ENCODE results near the gene PLEKHG4B. TPM values are rescaled to one million over a fixed set of nuclear protein-coding genes. Genes with fewer than 3 reads are reported as not detected.

Gene PLEKHG4B
- total RNA-seq, 1 experiment from 2014 or later = 0.28 TPM

- CTCF ChIA-PET = interaction anchor here (0.7 kb wide), 1 partner anchor 920 kb away, joined by 3 read pairs; no protein-coding TSS in a partner anchor
- Histone ChIP-seq H3K9me3 (ENCODE audit: low read depth, low read length, poor library complexity, severe bottlenecking) (no peaks in the 10 kb centered on the region), H3K27me3 (replicated peaks; ENCODE audit: insufficient read depth, low read depth, low read length, poor library complexity) (no peaks in the 10 kb centered on the region), H3K4me1 (ENCODE audit: insufficient read depth, low read length, poor library complexity, severe bottlenecking) (no peaks in the 10 kb centered on the region), H3K4me3 (ENCODE audit: low read depth, low read length, poor library complexity, severe bottlenecking) (no peak overlapping the region), H3K27ac (ENCODE audit: low read depth, low read length, poor library complexity, severe bottlenecking) (no peak overlapping the region), H3K36me3 (ENCODE audit: insufficient read depth, low read length, poor library complexity, severe bottlenecking) (no peaks in the 10 kb centered on the region)
- no peak for DNase-seq (ENCODE audit: low spot score)
- intact Hi-C loops (cut with micrococcal nuclease; ENCODE audit: unreplicated experiment) = no loop called here
- no peak for TF ChIP-seq EZH2 (IDR thresholded peaks at IDR 0.05; ENCODE audit: borderline replicate concordance, low read depth, low read length, poor library complexity, severe bottlenecking)
- TF ChIP-seq CTCF (conservative IDR thresholded peaks at IDR 0.05; ENCODE audit: low read depth, low read length) = no peak
- BruUV-seq (replicated peaks) = no TSS peak
- POLR2A ChIA-PET (ENCODE audit: low non-redundant PET) = no interaction called here
These were observed 77.7 kb downstream of the PLEKHG4B start for GRCh38 chr5:169728-170094.

GRCh38 chr5:170971-171800 is 79.2 kb downstream of the PLEKHG4B start:
- DNase-seq (ENCODE audit: low spot score) = no peak
- Histone ChIP-seq H3K27me3 (replicated peaks; ENCODE audit: insufficient read depth, low read depth, low read length, poor library complexity) (no peaks in the 10 kb centered on the region), H3K4me1 (ENCODE audit: insufficient read depth, low read length, poor library complexity, severe bottlenecking) (no peaks in the 10 kb centered on the region), H3K4me3 (ENCODE audit: low read depth, low read length, poor library complexity, severe bottlenecking) (no peak overlapping the region), H3K27ac (ENCODE audit: low read depth, low read length, poor library complexity, severe bottlenecking) (no peak overlapping the region), H3K9me3 (ENCODE audit: low read depth, low read length, poor library complexity, severe bottlenecking) (no peaks in the 10 kb centered on the region), H3K36me3 (ENCODE audit: insufficient read depth, low read length, poor library complexity, severe bottlenecking) (no peaks in the 10 kb centered on the region)
- BruUV-seq (replicated peaks) = no TSS peak
- POLR2A ChIA-PET (ENCODE audit: low non-redundant PET) = no interaction called here
- intact Hi-C loops (cut with micrococcal nuclease; ENCODE audit: unreplicated experiment) = no loop called here
- no peak for TF ChIP-seq CTCF (conservative IDR thresholded peaks at IDR 0.05; ENCODE audit: low read depth, low read length)
- no peak for TF ChIP-seq EZH2 (IDR thresholded peaks at IDR 0.05; ENCODE audit: borderline replicate concordance, low read depth, low read length, poor library complexity, severe bottlenecking)
- CTCF ChIA-PET = no interaction called here

GRCh38 chr5:171801-172331 is 79.9 kb downstream of the PLEKHG4B start:
- Histone ChIP-seq H3K9me3 (ENCODE audit: low read depth, low read length, poor library complexity, severe bottlenecking) (no peaks in the 10 kb centered on the region), H3K4me3 (ENCODE audit: low read depth, low read length, poor library complexity, severe bottlenecking) (no peak overlapping the region), H3K27ac (ENCODE audit: low read depth, low read length, poor library complexity, severe bottlenecking) (no peak overlapping the region), H3K4me1 (ENCODE audit: insufficient read depth, low read length, poor library complexity, severe bottlenecking) (no peaks in the 10 kb centered on the region), H3K36me3 (ENCODE audit: insufficient read depth, low read length, poor library complexity, severe bottlenecking) (no peaks in the 10 kb centered on the region), H3K27me3 (replicated peaks; ENCODE audit: insufficient read depth, low read depth, low read length, poor library complexity) (no peaks in the 10 kb centered on the region)
- ChIA-PET POLR2A (ENCODE audit: low non-redundant PET) (no interaction called here), CTCF (no interaction called here)
- intact Hi-C loops (cut with micrococcal nuclease; ENCODE audit: unreplicated experiment) = no loop called here
- DNase-seq (ENCODE audit: low spot score) = no peak
- TF ChIP-seq EZH2 (IDR thresholded peaks at IDR 0.05; ENCODE audit: borderline replicate concordance, low read depth, low read length, poor library complexity, severe bottlenecking) = no peak
- TF ChIP-seq CTCF (conservative IDR thresholded peaks at IDR 0.05; ENCODE audit: low read depth, low read length) = no peak
- BruUV-seq (replicated peaks) = no TSS peak

Data from A673 (cell line).